ENCODE data around the gene CD82. TPM values are rescaled to one million over a fixed set of nuclear protein-coding genes. Genes with fewer than 3 reads are reported as not detected.
"Not testable (repeated sequence)": the region's sequence is repeated elsewhere in the genome, so short reads cannot be mapped to it uniquely, and the experiment has no call there.

CD82 gene
- total RNA-seq, 3 donors from 2014 or later, result 27.2 to 43.2 (median 29.6) TPM

DNA sequence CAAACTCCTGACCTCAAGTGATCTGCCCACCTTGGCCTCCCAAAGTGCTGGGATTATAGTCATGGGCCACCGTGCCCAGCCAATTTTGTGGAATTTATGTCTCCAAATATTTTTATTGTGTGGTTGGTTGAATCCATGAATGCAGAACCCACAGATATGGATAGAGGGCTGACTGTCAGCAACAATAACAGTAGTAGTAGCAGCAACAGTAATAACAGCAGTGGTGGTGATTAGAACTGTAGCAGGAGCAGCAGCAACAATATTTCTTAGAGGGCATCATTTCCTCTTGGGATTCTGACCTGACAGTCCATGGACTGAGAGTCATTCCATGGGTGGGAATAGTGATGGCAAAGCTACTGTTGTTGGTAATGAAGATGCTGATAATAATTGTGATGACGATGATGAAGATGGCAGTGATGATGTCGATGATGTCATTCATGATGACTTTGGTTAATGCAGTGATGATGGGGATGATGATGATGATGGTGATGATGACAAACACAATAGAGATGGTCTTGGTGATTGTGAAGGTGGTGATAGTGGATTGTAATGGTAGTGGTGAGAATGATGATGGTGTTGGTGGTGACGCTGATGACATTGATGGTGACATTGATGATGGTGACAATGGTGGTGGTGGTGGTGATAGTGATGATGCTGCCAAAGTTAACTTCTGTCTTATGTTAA lies 13.9 kb upstream of the CD82 start:
- Histone ChIP-seq H3K4me1 (ENCODE audit: low read depth) (no peaks in the 10 kb centered on the region), H3K9me3 (no peaks in the 10 kb centered on the region), H3K36me3 (ENCODE audit: low read depth) (no peaks in the 10 kb centered on the region), H3K4me3 (no peak overlapping the region)
- ATAC-seq (no peak), DNase-seq (no peak)
- intact Hi-C loops (cut with DNase I, micrococcal nuclease), result loop anchor here in 1 of 2 donors (10.0 kb wide), 1 partner anchor 363 kb away; no protein-coding TSS in a partner anchor
- TF ChIP-seq, protein P1, sequence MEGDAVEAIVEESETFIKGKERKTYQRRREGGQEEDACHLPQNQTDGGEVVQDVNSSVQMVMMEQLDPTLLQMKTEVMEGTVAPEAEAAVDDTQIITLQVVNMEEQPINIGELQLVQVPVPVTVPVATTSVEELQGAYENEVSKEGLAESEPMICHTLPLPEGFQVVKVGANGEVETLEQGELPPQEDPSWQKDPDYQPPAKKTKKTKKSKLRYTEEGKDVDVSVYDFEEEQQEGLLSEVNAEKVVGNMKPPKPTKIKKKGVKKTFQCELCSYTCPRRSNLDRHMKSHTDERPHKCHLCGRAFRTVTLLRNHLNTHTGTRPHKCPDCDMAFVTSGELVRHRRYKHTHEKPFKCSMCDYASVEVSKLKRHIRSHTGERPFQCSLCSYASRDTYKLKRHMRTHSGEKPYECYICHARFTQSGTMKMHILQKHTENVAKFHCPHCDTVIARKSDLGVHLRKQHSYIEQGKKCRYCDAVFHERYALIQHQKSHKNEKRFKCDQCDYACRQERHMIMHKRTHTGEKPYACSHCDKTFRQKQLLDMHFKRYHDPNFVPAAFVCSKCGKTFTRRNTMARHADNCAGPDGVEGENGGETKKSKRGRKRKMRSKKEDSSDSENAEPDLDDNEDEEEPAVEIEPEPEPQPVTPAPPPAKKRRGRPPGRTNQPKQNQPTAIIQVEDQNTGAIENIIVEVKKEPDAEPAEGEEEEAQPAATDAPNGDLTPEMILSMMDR (IDR thresholded peaks at IDR 0.05), result no peak

DNA sequence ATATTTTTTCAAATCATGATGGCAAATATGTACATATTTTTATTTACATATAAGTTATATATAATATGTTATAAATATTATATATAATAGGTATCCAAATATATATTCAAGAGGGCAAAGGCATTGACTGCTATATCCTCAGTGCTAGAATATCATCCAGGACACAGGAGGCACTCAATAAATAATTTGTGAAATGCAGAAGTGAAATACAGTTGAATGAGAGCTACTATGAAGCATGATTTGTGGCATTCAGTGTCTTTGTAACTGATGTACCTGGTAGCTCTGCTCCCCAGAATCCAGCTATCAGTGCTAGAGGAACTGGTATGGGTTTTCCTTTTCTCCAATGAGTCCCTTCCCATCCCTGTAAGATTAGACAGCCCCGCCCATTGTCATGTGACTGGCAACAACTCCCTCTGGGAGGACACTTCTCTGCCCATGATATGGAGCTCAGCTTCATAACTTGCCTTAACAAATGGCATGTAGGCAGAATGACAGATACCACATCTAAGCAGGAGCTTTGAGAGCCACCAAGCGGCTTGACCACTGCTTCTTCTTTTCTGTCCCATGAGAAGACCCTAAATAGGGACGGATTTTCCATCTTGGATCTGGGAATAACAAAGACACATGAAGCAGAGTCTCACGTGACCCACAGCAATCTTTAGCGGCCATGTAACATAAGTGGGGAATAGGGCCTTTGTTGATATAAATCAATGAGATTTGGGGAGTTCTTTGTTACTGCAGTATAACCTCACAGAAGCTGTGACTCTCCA lies 10.2 kb upstream of the CD82 start:
- intact Hi-C loops (cut with DNase I, micrococcal nuclease), result loop anchor here in 1 of 2 donors (2.0 to 10.0 kb wide), 2 partner anchors 62 to 360 kb away; no protein-coding TSS in a partner anchor

GRCh38 chr11:44556735-44557409 lies 8.6 kb upstream of the CD82 start:
- DNase-seq (peak in 2 of 3 donors; percentile 70 to 82), ATAC-seq (peak; percentile 74)
- TF ChIP-seq, protein P1 (IDR thresholded peaks at IDR 0.05), result peak; percentile 69
- no peaks in the 10 kb centered on the region for H3K9me3 ChIP-seq
- no peaks in the 10 kb centered on the region for H3K4me1 ChIP-seq (ENCODE audit: low read depth)
- H3K36me3 ChIP-seq (ENCODE audit: low read depth), result no peaks in the 10 kb centered on the region
- intact Hi-C loops (cut with DNase I, micrococcal nuclease), result loop anchor here (2.0 to 10.0 kb wide), 2 partner anchors 60 to 358 kb away; no protein-coding TSS in a partner anchor
- H3K4me3 ChIP-seq, result no peak overlapping the region

More for the DNA sequence above, 10.2 kb upstream of the CD82 start:
- H3K4me1 ChIP-seq (ENCODE audit: low read depth), result no peaks in the 10 kb centered on the region
- H3K36me3 ChIP-seq (ENCODE audit: low read depth), result no peaks in the 10 kb centered on the region
- TF ChIP-seq, protein P1 (IDR thresholded peaks at IDR 0.05), result no peak
- no peak overlapping the region for H3K4me3 ChIP-seq
- no peaks in the 10 kb centered on the region for H3K9me3 ChIP-seq
- ATAC-seq (peak; percentile 32), DNase-seq (no peak)

- Histone ChIP-seq H3K4me1 (ENCODE audit: low read depth) (no peaks in the 10 kb centered on the region), H3K36me3 (ENCODE audit: low read depth) (no peaks in the 10 kb centered on the region), H3K9me3 (no peaks in the 10 kb centered on the region), H3K4me3 (no peak overlapping the region)
- ATAC-seq (peak; percentile 11), DNase-seq (no peak)
- TF ChIP-seq, protein P1 (IDR thresholded peaks at IDR 0.05), result no peak
- intact Hi-C loops (cut with DNase I, micrococcal nuclease), result loop anchor here (2.0 to 10.0 kb wide), 2 partner anchors 59 to 357 kb away; no protein-coding TSS in a partner anchor
These were observed 8.0 kb upstream of the CD82 start for GRCh38 chr11:44557464-44557863.

DNA sequence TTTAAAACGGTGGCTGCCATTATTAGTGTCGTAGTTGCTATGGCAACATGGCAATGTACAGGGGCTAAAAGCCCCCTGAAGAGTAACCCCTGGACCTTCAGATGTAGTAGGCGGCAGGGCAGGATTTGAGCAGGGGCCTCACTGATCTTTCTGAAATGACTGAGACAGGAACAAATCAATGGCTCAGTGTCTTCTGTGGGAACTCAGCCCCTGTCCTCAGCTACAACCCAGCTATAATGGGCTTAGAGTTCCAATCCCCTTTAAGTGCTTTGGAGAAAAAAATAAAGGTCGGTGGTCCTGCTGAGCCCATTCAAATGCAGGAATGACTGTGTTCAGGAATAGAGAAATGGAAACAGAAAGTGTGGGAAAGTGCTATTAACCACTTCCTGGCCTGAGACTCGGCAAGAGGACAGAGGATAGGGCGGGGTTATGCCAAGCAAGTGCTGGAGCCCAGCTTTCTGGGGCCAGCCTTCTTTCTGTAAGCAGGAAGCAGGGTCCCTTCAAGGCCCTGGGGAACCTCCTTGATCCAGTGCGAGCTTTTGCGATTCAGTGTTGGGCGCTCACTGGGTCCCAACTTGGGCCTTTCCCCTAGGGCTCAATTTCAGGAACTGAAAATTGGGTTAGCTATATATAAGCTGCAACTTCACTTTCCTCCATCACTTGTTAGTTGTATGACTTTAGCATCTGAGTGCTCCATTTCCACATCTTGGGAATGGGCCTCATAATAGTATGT lies 6.1 kb upstream of the CD82 start:
- no peaks in the 10 kb centered on the region for H3K9me3 ChIP-seq
- DNase-seq (no peak), ATAC-seq (peak; percentile 33)
- no peak overlapping the region for H3K4me3 ChIP-seq
- TF ChIP-seq, protein P1 (IDR thresholded peaks at IDR 0.05), result no peak
- intact Hi-C loops (cut with DNase I, micrococcal nuclease), result loop anchor here in 1 of 2 donors (10.0 kb wide), 1 partner anchor 355 kb away; no protein-coding TSS in a partner anchor
- H3K4me1 ChIP-seq (ENCODE audit: low read depth), result peaks cover 5% of the 10 kb centered on the region
- no peaks in the 10 kb centered on the region for H3K36me3 ChIP-seq (ENCODE audit: low read depth)

GRCh38 chr11:44559940-44560300 lies 5.5 kb upstream of the CD82 start:
- H3K4me3 ChIP-seq; H3K9me3 ChIP-seq; DNase-seq; H3K4me1 ChIP-seq (ENCODE audit: low read depth); H3K36me3 ChIP-seq (ENCODE audit: low read depth); ATAC-seq: not testable (repeated sequence)
- intact Hi-C loops (cut with DNase I, micrococcal nuclease), result loop anchor here in 1 of 2 donors (10.0 kb wide), 1 partner anchor 355 kb away; no protein-coding TSS in a partner anchor
